ENCODE results near the gene LEPR.

The LEPR gene

DNA sequence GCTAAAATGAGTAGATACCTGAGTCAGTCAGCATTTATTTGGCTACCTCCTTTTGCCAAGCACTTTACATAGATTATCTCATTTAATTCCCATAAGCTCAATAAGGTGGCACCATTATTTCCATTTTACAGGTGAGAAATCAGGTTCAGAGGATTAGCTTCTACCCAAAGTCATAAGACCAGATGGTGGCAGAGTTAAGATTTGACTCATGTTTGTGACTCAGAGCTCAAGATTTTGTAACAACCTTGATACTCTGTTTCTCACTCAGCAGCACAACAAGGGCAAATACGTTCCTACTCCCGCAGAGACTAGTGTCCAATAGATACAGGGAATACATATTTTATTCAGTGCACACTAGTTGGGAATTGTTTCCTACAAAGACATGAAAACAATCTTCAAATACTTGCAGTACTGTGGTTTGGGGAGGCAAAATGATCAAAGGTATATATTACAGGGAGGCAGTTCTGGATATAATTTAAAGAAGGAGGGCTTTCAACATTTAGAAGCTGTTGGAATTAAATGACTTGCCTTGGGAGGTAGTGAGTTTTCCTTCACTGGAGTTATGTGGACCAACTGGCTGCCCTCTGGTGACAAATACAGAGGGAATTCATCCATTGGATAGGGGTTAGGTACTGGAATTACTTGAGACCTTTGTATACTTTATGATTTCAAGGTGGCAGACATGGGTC lies 3.6 kb downstream of the LEPR start:
- no peak for TF ChIP-seq CTCF (IDR thresholded peaks at IDR 0.05; ENCODE audit: extremely low read depth, insufficient read depth, missing control alignments)
- in situ Hi-C loops (cut with MboI; ENCODE audit: low pct_unique_long_range_greater_than_20kb, low sequenced_read_pairs, unreplicated experiment): no loop called here
- no peak for DNase-seq (ENCODE audit: low spot score)

- in situ Hi-C loops (cut with MboI; ENCODE audit: low pct_unique_long_range_greater_than_20kb, low sequenced_read_pairs, unreplicated experiment): no loop called here
- DNase-seq (ENCODE audit: low spot score): no peak
- no peak for TF ChIP-seq CTCF (IDR thresholded peaks at IDR 0.05; ENCODE audit: extremely low read depth, insufficient read depth, missing control alignments)
Observed at GRCh38 chr1:65424573-65424889, 4.1 kb downstream of the LEPR start.

- in situ Hi-C loops (cut with MboI; ENCODE audit: low pct_unique_long_range_greater_than_20kb, low sequenced_read_pairs, unreplicated experiment): no loop called here
- no peak for TF ChIP-seq CTCF (IDR thresholded peaks at IDR 0.05; ENCODE audit: extremely low read depth, insufficient read depth, missing control alignments)
- no peak for DNase-seq (ENCODE audit: low spot score)
Observed at GRCh38 chr1:65425006-65425405, 4.5 kb downstream of the LEPR start.

DNA sequence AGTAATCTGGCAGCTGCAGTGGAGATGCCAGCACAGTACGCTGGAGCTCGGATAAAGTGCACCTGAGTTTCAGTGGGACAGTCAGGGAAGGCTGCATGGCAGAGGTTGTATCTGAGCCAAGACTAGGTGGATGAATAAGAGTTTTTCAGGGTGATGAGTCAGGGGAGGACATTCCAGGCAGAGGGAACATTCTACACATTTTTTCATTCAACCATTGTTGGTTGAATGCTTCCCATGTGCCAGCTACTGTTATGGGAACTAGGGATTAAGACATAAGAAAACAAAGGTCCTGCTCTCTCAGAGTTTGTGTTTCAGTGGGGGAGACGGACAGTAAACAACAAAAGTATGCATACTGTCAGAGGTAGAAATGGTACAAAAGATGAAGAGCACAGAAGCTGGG lies 5.2 kb downstream of the LEPR start:
- TF ChIP-seq CTCF (IDR thresholded peaks at IDR 0.05; ENCODE audit: extremely low read depth, insufficient read depth, missing control alignments): no peak
- in situ Hi-C loops (cut with MboI; ENCODE audit: low pct_unique_long_range_greater_than_20kb, low sequenced_read_pairs, unreplicated experiment): no loop called here
- no peak for DNase-seq (ENCODE audit: low spot score)

- in situ Hi-C loops (cut with MboI; ENCODE audit: low pct_unique_long_range_greater_than_20kb, low sequenced_read_pairs, unreplicated experiment): no loop called here
- no peak for TF ChIP-seq CTCF (IDR thresholded peaks at IDR 0.05; ENCODE audit: extremely low read depth, insufficient read depth, missing control alignments)
- DNase-seq (ENCODE audit: low spot score): no peak
Observed at GRCh38 chr1:65429078-65429477, 8.6 kb downstream of the LEPR start.

DNA sequence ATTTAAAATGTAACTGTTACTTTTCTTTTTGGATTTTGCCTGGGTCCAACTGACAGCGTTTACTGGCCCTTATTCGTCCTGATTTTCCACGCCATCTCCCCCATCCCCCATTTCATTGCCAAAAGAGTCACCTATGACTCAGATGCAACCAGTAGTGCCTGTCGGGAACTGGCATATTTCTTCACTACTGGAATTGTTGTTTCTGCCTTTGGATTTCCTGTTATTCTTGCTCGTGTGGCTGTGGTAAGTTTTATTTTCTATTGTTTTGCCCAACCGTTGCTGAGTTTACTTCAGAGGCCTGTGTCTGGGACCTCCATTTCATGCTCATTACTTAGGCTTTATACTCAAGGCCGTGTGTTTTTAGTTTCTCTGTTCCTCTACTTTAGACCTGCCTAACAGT lies 9.3 kb downstream of the LEPR start:
- TF ChIP-seq CTCF (IDR thresholded peaks at IDR 0.05; ENCODE audit: extremely low read depth, insufficient read depth, missing control alignments): no peak
- in situ Hi-C loops (cut with MboI; ENCODE audit: low pct_unique_long_range_greater_than_20kb, low sequenced_read_pairs, unreplicated experiment): no loop called here
- DNase-seq (ENCODE audit: low spot score): no peak

Data from GM13977 (cell line).